HG03139 (cell line): ENCODE measurements around the gene WDR74.
A peak's percentile ranks its signal among the peaks of the same experiment; 100 is the strongest.
"Not testable (repeated sequence)": the region's sequence is repeated elsewhere in the genome, so short reads cannot be mapped to it uniquely, and the experiment has no call there.

ENCODE experiments used
- ATAC-seq: cut with Tn5 transposase; IDR thresholded peaks from one replicate; pipeline ENCODE4 v1.9.1; 2021; ENCODE audit not compliant: unreplicated experiment

WDR74 gene

GRCh38 chr11:62839050-62839945, at the start of gene WDR74:
TSS of gene WDR74 (minus strand) at chr11:62839590. CDS start at chr11:62839570, 20 bp downstream.
- ATAC-seq: no peak

GRCh38 chr11:62889126-62889483, 49.7 kb upstream of the WDR74 start:
- ATAC-seq: no peak

GRCh38 chr11:62888406-62888805, 49.0 kb upstream of the WDR74 start:
- no peak for ATAC-seq

GRCh38 chr11:62885137-62885750, 45.9 kb upstream of the WDR74 start:
- ATAC-seq: no peak

GRCh38 chr11:62883673-62884072, 44.3 kb upstream of the WDR74 start:
- ATAC-seq: no peak

- ATAC-seq: no peak
Observed at GRCh38 chr11:62882788-62883501, 43.6 kb upstream of the WDR74 start.

- ATAC-seq: no peak
Observed at GRCh38 chr11:62882431-62882749, 43.0 kb upstream of the WDR74 start.

GRCh38 chr11:62881579-62882430, 42.4 kb upstream of the WDR74 start:
- peak; percentile 28 for ATAC-seq

GRCh38 chr11:62880803-62881578, 41.6 kb upstream of the WDR74 start, which contains the start of gene SLC3A2:
TSS of gene SLC3A2 (plus strand) at chr11:62880896. CDS start at chr11:62881024, 128 bp downstream.
- peak; percentile 62 for ATAC-seq

- peak; percentile 26 for ATAC-seq
Observed at GRCh38 chr11:62880231-62880802, 40.9 kb upstream of the WDR74 start.

GRCh38 chr11:62879235-62879978, 40.0 kb upstream of the WDR74 start:
- no peak for ATAC-seq

- no peak for ATAC-seq
Observed at GRCh38 chr11:62876712-62877111, 37.3 kb upstream of the WDR74 start.

GRCh38 chr11:62875698-62876478, 36.5 kb upstream of the WDR74 start:
- ATAC-seq: no peak

GRCh38 chr11:62874851-62875250, 35.5 kb upstream of the WDR74 start:
- no peak for ATAC-seq

GRCh38 chr11:62865635-62866034, 26.2 kb upstream of the WDR74 start:
- ATAC-seq: no peak

- ATAC-seq: no peak
Observed at GRCh38 chr11:62863687-62864335, 24.4 kb upstream of the WDR74 start.

- not testable (repeated sequence) for ATAC-seq
Observed at GRCh38 chr11:62861564-62862192, 22.3 kb upstream of the WDR74 start.
